NCI-H128 (cell line): ENCODE data around the gene L1TD1.
"Not testable (repeated sequence)": the region's sequence is repeated elsewhere in the genome, so short reads cannot be mapped to it uniquely, and the experiment has no call there.

Source experiments
- DNase-seq: peaks from one replicate; lab custom pipeline; 2025; ENCODE audit not compliant: unreplicated experiment; lab: John Stamatoyannopoulos, UW

The L1TD1 gene

DNA sequence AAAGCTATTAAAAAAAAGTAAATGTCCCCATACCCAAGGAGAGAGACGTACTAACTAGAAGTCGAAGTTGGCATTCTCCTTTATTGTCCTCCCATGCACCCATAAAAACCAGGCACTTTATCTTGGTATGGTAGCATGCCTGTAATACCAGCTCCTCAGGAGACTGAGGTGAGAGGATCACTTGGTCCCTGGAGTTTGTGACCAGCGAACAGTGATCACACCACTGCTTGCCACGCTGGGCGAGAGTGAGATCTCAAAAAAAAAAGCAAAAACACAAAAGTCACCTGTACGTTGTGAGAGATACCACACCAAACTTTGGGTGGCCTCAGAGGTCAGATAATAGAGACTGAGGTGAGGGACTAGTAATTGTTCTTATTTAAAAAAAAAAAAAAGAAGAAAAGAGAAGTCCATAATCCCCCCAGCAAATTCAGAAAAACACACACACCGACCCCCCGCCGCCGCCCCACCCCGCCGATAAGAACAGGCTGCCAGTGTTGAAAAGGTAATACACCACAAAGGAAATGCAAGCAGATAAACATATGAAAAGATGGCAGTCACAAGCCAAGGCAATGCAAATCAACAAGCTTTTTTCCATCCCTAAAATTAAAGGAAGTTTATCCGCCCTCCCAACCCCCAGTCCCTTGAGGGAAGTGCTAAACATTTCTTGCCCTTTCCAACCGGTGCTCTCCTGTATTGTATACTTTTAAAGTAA is 3.6 kb downstream of the L1TD1 start:
- no peak for DNase-seq

DNA sequence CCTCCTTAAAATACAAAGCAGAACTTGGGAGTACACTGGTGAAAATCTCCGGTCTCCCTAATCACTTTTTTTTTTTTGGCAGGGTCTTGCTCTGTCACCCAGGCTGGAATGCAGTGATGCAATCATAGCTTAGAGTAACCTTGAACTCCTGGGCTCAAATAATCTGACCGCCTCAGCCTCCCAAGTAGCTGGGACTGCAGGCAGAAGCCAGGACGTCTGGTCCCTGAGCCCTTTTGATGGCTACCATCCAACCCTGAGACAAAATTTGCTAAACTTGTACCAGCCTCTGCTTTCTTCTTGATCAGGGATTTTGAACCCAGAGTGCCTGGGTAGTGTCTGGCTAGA is 4.1 kb downstream of the L1TD1 start:
- no peak for DNase-seq

DNA sequence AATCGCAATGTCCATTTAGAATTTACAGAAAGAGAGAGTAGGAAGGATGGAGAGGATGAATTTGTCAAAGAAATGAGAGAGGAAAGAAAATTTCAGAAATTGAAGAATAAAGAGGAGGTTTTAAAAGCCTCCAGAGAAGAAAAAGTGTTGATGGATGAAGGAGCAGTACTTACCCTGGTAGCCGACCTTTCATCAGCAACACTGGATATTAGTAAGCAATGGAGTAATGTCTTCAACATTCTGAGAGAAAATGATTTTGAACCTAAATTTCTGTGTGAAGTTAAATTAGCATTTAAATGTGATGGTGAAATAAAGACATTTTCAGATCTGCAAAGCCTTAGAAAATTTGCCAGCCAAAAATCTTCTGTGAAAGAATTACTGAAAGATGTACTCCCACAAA is 12.5 kb downstream of the L1TD1 start:
- DNase-seq: no peak

DNA sequence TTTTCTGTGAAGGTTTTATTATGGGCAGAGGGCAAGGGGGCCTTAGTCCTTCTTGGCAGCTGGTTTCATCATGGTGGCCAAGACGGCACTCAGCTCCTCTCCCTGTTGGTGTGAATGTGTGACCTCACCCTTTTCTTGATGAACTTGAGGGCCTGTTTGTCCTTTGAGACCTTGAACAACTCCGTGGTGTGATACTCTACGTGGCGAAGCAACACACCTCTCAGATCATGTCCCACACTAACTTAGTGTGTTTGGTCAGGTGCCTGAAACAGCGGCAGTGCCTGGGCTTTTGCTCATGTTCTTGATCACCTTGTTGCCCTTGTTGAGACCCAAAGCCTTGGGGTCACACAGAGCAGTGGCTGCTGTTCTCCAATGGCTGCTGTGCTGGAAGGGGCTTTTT is 13.4 kb downstream of the L1TD1 start:
- no peak for DNase-seq

DNA sequence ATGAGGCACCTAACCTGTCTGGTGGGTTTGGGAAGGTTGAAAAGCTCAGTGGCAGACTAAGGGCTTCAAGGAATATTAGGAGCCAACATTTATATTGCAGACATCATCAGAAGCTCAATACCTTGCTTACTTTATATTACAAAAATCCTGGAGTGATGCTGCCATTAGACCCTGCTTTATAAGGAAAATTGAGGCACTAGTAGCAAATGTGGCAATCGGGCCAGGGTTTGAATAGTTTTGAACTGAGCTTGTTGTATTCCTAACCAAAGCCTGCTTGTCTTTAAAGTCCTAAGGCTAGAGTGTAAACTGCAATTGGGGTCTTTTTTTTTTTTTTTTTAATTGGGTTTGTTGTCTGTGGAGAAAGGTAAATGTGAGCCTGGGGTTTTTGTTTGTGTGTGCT is 14.3 kb downstream of the L1TD1 start:
- DNase-seq: no peak

DNA sequence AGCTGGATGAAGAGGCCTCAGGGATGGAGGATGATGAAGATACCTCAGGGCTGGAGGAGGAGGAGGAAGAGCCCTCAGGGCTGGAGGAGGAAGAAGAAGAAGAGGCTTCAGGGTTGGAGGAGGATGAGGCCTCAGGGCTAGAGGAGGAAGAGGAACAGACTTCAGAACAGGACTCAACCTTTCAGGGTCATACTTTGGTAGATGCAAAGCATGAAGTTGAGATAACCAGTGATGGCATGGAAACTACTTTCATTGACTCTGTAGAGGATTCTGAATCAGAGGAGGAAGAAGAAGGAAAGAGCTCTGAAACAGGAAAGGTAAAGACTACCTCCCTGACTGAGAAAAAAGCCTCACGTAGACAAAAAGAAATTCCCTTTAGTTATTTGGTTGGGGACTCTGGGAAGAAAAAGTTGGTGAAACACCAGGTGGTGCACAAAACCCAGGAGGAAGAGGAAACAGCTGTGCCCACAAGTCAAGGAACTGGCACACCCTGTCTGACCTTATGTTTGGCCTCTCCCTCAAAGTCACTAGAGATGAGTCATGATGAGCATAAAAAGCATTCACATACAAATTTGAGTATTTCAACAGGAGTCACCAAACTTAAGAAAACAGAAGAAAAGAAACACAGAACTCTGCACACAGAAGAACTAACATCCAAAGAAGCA is 15.4 kb downstream of the L1TD1 start:
- DNase-seq: no peak

DNA sequence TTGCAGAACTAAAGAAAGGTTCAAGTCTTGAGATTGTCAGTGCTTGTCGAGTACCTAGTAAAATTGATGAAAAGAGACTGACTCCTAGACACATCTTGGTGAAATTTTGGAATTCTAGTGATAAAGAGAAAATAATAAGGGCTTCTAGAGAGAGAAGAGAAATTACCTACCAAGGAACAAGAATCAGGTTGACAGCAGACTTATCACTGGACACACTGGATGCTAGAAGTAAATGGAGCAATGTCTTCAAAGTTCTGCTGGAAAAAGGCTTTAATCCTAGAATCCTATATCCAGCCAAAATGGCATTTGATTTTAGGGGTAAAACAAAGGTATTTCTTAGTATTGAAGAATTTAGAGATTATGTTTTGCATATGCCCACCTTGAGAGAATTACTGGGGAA is 16.3 kb downstream of the L1TD1 start:
- DNase-seq: no peak

DNA sequence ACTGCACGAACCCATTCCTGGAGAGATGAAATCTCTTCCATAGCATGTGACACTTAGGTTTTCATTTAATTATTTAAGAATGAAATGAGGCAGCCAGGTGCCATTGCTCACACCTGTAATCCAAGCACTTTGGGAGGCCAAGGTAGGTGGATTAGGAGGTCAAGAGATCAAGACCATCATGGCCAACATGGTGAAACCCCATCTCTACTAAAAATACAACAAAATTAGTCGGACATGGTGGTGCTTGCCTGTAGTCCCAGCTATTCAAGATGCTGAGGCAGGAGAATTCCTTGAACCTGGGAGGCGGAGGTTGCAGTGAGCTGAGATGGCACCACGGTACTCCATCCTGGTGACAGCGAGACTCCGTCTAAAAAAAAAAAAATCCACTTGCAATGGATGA is 17.8 kb downstream of the L1TD1 start:
- DNase-seq: no peak

DNA sequence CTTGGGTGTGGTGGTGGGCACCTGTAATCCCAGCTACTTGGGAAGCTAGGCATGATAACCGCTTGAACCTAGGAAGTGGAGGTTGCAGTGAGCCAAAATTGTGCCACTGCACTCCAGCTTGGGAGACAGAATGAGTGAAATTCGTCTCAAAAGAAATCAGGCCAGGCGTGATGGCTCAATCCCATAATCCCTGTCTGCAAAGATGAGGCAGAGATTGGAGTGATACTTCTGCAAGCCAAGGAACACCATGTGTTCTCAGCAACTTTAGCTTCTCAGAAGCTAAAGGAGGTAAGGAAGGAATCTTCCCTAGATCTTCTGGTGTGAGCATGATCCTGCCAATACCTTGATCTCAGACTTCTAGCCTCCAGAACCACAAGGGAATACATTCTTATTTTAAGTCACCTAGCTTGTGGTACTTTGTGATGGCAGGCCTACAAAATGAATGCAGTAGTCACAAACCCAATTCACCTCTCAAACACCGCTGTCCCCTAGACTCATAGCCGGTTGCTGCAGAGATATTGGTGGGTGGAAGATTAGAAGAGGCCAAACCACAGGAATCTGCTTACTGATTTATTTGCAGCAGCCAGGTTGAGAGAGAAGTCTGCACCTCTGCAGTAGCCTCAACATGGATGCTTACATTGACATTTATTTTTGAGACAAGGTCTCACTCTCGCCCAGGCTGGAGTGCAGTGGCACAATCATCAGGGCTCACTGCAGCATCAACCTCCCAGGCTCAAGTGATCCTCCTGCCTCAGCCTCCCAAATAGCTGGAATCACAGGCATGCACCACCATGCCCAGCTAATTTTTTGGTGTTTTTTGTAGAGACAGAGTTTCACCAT is 18.6 kb downstream of the L1TD1 start:
- no peak for DNase-seq

DNA sequence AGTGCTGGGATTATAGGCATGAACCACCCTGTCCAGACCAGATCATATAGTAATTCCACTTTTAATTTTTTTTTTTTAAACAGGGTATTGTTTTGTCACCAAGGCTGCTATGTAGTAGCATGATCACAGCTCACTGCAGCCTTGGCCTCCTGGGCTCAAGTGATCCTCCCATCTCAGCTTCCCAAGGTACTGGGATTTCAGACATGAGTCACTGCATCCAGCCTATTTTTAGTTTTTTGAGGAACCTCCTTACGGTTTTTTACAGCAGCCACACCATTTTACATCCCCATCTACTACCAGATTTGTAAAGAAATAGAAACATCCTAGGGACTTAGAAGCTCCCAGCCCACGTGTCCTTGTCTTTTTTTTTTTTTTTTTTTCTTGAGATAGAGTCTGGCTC is 24.0 kb downstream of the L1TD1 start:
- no peak for DNase-seq

DNA sequence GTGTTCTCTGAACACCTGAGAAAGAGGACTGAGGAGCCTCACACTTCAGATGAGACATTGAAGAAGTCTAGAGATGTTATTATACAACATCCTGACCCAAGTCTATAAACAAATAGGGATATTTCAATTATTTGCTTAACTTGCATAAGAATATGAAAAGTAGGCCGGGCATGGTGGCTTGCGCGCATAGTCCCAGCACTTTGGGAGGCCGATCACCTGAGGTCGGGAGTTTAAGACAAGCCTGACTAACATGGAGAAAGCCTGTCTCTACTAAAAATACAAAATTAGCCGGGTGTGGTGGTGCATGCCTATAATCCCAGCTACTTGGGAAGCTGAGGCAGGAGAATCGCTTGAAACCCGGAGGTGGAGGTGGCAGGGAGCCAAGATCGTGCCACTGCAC is 25.8 kb downstream of the L1TD1 start:
- DNase-seq: not testable (repeated sequence)

DNA sequence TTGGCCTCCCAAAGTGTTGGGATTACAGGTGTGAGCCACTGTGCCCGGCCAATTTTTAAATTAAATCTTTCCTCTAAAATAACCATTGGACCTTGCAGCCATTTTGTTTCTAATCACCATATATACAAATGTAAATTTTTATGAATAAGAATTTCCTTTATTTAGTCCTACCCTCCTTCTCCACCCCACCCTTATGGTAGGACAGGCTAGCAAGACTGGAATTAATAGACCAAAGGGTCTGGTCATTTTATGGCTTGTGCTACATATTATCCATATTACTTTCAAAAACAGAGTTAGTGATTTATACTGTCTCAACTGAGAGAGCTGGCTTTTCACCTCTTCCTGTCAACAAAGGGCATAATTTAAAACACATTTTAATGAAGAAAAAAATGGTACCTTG is 26.5 kb downstream of the L1TD1 start:
- no peak for DNase-seq

DNA sequence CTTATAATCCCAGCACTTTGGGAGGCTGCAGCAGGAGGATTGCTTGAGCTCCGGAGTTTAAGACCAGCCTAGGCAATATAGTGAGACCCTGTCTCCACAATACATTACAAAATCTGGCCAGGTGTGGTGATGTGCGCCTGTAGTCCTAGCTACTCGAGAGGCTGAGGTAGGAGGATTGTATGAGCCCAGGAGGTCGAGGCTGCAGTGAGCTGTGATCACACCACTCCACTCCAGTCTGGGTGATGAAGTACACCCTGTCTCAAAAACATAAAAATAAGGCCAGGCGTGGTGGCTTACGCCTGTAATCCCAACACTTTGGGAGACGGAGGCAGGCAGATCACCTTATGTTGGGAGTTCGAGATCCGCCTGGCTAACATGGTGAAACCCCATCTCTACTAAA is 27.7 kb downstream of the L1TD1 start:
- no peak for DNase-seq

DNA sequence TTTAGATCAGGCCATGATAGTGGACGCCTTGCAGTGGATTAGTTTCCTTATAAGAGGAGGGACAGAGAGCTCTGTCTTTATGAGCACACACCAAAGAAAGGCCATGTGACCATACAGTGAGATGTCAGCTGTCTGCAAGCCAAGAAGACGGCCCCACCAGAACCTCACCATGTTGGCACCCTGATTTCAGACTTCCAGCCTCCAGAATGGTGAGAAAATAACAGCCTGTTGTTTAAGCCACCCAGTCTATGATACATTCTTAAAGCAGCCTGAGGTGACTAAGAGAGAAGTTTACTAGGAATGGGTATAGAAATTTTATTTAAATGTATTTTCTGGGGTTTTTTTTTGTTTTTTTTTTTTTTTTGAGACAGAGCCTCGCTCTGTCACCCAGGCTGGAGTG is 29.5 kb downstream of the L1TD1 start:
- DNase-seq: no peak

DNA sequence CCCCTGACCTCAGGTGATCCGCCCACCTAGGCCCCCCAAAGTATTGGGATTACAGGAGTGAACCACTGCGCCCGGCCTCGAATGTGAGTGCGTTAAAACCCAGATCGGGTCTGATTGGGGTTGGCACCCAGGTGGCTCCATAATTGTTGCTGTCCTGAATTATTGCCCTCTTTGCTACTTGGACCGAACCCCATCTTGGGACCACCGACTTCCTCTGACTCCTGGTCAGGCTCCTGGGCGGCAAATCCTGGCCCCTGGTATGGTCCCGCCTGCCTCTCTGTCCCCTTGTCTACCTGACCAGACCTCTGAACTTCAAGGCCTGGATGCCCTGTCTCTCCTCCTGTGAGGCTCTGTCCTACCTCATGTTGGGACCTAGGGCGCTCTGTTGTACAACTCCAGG is 32.8 kb downstream of the L1TD1 start:
- no peak for DNase-seq

DNA sequence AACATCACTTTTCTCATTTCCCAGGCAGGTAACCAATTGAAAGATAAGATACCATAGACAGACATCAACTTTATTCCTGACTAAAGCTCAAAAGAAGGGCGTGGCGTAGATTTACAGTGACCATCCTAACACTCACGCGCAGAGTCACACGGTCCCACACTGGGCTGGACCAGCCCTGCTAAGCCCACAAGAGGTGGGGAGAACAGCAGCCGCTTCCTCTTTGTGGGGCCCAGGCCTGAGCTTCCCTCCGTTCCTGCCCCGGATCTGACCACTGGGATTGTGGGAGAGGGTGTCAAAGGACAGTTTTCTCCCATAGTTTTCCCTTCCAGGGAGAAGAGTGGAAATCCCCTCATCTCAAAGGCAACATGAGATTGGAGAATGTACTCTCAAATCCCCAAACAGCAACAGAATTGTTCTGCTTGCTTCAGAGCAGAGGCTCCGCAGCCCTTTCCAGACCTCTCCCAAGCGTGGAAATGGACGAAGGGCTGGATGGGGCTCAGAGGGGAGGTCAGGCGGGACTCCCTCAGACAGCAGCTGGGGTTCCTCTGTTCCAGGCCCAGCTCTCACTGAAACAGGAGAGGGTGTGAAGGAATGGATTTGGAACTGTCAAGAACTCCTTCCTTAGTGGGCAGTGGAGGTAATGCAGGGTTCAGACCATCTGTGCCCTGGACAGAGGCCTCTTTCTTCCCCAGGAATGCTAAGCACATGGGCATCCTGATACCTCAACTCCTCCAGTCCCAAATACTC is 33.7 kb downstream of the L1TD1 start:
- no peak for DNase-seq

DNA sequence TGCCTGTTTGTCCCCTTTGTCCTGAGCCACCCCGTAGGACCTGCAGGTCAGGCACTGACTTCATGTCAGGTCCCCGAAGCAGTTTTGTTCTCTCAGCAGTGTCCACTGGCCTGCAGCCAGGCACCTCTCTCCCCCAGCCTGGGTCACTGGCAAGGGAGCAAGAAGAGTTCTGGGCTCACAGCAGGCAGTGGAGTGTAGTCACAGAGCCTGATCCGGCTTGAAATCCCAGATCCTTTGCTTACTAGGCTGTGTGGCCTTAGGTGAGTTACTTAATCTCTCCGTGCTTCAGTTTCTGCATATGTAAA is 34.2 kb downstream of the L1TD1 start:
- DNase-seq: no peak

DNA sequence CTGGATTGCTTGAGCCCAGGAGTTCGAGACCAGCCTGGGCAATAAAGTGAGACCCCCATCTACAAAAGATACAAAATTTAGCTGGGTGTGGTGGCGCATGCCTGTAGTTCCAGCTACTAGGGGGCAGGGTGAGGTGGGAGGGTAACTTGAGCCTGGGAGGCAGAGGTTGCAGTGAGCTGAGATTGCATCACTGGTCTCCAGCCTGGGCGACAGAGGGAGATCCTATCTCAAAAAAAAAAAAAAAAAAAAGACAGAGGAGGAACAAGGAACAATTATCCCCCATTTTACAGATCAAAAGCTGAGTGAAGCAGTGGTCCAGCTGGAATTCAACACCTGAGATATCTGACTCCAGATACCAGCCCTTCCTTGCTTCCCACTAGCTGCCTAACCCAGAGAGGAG is 34.8 kb downstream of the L1TD1 start:
- DNase-seq: no peak

DNA sequence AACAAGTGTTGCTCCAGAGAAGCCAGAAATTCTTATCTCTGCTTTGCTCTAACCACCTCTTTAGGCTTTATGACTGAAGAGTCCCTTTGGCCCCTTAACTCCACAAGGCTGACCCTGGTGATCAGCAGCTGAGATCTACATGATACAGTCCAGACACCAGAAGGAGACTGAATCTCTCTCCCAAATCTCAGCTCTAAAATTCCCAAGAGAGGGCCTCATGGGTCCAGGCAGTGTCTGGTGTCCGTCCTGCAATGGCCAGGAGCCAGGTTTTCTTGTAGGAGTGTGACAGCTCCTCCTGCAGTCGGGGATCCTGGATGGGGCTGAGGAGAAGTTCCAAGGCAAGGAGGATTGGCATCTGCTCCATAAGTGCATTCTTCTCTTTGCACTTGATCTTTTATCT is 35.3 kb downstream of the L1TD1 start:
- no peak for DNase-seq

DNA sequence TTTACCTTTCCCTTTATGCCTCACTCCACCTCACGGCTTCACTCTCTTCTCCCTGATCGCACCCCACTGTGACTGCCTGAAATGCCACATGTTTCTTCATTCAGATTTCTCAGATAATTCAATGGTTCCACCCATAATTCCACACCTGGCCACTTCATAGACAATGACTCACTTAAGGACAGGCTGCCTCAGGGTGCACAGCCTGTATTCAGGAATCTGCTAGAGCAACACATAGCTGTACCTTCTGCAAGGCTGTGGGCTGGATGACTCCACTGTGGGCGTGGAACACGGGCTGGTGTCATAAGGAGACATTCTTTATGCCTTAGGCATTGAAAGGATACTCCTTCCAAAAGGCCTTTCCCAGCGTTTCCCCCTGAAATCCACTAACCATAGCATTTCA is 36.1 kb downstream of the L1TD1 start:
- DNase-seq: no peak

DNA sequence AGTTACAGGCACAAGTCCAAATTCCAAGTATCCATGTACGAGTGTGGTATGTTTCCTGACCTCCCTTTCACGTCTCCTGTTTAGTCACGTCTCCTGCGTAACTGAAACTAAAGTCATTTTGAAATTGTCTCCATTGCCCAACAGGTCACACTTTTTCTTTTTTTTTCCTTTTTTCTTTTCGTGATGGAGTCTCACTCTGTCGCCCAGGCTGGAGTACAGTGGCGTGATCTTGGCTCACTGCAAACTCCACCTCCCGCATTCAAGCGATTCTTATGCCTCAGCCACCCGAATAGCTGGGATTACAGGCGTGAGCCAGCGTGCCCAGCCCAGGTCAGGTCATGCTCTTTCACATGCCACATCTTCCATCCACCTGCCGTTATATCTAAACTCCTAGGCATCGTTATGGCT is 38.2 kb downstream of the L1TD1 start:
- no peak for DNase-seq

DNA sequence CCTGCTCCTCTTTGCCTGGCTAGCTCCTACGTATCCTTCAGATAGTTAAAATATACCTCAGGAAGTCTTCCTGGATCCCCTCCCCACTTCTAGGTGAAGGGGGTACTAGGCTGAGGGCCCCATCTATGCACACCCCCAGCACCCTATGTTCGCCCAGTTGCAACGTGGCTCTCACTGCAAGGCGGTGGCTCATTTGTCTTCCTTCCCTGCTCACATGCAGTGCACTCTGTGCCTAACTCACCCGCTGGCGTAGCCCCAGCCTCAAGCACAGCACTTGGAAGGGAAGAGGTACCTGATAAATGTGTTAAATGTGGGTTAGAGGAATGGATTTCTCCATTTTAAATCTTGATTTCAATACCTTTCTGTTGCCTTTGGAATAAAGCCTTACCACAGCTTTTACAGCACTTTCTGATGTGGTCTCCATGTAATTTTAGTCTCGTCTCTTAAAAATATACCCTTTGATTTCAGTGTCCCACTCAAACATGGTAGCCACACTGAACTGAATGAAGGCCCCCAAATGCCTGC is 39.3 kb downstream of the L1TD1 start:
- no peak for DNase-seq
